Suprapubic skin (tissue), 2 donors: ENCODE data around the gene PXT1.

Experiments
- EP300 ChIP-seq: sonication (generic); formaldehyde crosslinking; IDR thresholded peaks from one replicate; pipeline ENCODE4 v1.6.1; 2017; ENCODE audit warnings: antibody characterized with exemption
- POLR2A ChIP-seq, 2 donors: fragments of 450-650 bp; IDR thresholded peaks; one replicate each; pipeline ENCODE4 v1.6.1; 2017; ENCODE audit warnings: antibody characterized with exemption in 2 of 2, mild to moderate bottlenecking in 2 of 2, moderate library complexity in 2 of 2

DNA sequence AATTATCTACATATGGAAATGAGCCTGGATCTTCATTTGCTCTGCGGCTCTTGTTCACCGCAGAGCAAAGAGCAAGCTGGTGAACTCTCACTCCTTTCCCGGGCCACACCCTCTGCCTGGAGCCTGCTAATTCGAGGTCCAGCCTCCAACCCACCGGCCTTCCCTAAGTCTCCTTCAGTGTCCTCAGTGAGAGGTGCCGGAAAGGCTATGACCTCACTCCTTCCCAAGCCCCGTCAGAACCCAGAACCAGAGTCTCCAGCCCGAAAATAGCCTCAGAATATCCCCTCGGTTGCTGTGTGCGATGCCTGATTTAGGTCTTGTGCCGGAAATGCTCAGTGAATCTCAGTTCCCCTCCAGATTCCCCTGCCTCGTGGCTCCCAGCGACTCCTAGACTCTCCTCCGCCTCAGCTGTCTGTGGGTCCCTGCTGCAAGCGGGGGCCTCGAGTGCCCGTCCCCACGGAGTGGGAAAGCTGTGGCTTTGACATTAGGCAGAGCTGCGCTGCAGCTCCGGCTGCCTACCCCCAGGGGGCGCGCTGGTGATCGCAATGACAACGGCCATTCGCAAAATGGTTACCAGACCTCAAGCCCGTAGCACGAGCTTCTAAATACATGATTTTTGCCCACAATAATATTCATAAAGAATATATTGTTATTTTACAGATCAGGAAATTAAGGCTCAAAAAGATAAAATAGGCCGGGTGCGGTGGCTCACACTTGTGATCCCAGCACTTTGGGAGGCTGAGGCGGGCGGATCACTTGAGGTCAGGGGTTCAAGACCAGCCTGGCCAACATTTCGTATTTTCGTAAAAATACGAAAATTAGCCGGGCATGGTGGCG, 101.8 kb downstream of the PXT1 start:
- no peak for TF ChIP-seq POLR2A (IDR thresholded peaks at IDR 0.05)
- no peak for TF ChIP-seq EP300
